ENCODE results near the gene IL17REL.

DNA sequence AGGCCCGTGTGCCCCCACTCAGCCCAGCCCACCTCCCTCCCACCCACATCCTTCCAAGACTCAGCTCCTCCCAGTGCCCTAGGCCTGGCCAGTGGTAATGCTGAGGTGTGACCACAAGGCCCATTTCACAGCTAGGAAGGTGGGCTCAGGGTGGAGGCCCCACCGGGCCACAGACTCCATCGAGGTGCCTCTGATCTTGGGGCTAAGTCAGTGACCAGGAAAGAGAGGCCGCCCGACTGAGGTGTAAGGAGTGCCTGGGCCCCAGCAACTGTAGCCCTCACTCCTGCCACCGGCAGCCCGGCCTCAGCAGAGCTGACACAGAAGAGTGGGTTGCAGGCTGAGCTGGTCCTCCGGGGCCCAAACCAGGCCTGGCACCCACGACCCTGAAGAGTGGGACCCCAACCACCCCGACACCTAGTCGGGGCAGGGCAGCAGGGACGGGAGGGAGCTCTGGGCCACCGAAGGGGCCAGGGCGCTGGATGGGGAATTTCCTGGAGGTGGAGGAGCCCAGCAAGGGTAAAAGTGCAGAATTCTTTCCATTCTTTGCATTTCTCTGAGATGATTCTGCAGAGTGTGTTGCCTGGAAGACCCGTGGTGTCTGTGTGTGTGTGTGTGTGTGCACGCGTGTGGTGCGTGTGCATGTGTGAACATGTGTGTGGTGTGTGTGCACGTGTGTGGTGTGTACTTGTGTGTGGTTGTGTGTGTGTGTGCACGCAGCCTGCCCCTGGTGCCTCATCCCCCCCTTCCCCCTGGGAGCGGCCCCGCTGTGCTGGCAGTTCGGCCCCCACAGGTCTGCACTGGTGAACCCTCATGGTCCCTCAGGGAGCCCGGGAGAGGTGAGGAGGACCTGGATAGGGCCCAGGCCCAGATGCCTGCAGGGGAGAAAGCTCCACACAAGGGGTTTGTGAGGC is 60.3 kb downstream of the IL17REL start:
- TF ChIP-seq POLR2AphosphoS5 (IDR thresholded peaks at IDR 0.05; ENCODE audit: low read depth, low read length) (no peak), REST (IDR thresholded peaks at IDR 0.05; ENCODE audit: insufficient read depth in 1 of 2, low read depth in 2 of 2, low read length in 2 of 2) (no peak)

All from PFSK-1 (cell line).